Measurements from ENCODE around the gene EBLN1.
A peak's percentile ranks its signal among the peaks of the same experiment; 100 is the strongest.
"Not testable (repeated sequence)": the region's sequence is repeated elsewhere in the genome, so short reads cannot be mapped to it uniquely, and the experiment has no call there.

The EBLN1 gene

DNA sequence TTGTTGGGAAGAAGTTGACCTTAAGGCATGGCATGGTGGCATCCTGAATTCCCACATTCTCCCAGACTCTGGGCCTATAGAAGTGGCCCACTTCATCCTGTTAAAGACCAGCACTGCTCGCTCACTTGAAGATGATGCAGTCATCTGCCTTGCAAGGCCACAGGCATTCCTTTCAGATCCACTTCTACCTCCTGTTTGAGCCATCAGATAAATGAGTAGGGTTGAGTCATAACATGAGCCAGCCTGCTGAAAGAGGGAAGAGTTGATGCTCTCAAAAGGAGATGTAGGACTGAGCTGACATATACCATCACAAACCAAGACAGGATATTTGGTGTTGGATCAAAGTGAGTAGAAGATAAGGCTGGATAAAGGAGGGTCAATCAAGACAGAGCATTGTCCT, 1.5 kb upstream of the EBLN1 start:
- no peaks in the 10 kb centered on the region for H4K20me1 ChIP-seq
- no peak for TF ChIP-seq Cebpa-rat (IDR thresholded peaks at IDR 0.05)

DNA sequence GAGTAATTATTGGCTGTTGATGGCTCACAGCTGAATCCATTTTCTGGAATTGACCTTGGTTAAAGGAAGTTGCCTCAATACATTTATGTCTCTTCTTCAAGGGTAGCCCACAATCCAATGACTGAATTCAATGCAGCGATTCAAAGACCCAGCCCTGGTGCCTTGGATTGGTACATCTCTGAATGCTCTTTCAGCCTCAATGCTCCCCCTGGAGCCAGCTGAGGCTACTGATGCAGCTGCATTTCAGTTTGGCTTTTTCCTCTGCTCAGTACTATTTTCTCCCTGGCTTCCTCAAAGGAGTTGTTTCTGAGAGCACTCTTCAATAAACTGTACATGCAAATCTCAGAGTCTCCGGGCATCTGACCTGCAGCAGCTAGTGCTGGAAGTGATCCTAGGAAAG, 633 bp upstream of the EBLN1 start:
- H3K4me3 ChIP-seq = no peak overlapping the region
- no peaks in the 10 kb centered on the region for H4K20me1 ChIP-seq
- H3K36me3 ChIP-seq = no peaks in the 10 kb centered on the region
- no peak overlapping the region for H3K9ac ChIP-seq
- no peak overlapping the region for H3K27ac ChIP-seq
- H3K4me1 ChIP-seq = no peaks in the 10 kb centered on the region
- H3K27me3 ChIP-seq = no peaks in the 10 kb centered on the region
- TF ChIP-seq Cebpa-rat (IDR thresholded peaks at IDR 0.05) = no peak
- H3K4me2 ChIP-seq = no peak overlapping the region
- peaks cover 0 to 11% (median 7%) of the 10 kb centered on the region in 11 experiments; a peak in 9 of 22 replicates for H3K9me3 ChIP-seq (replicated peaks in 1 of 11)

More for the DNA sequence above, 1.5 kb upstream of the EBLN1 start:
- Histone ChIP-seq H3K4me3 (no peak overlapping the region), H3K4me1 (no peaks in the 10 kb centered on the region), H3K4me2 (no peak overlapping the region), H3K27ac (no peak overlapping the region), H3K9ac (no peak overlapping the region), H3K36me3 (no peaks in the 10 kb centered on the region), H3K9me3 (replicated peaks in 1 of 11) (peaks cover 0 to 11% (median 7%) of the 10 kb centered on the region in 11 experiments; a peak in 9 of 22 replicates), H3K27me3 (no peaks in the 10 kb centered on the region; a peak in 1 of 22 replicates)

DNA sequence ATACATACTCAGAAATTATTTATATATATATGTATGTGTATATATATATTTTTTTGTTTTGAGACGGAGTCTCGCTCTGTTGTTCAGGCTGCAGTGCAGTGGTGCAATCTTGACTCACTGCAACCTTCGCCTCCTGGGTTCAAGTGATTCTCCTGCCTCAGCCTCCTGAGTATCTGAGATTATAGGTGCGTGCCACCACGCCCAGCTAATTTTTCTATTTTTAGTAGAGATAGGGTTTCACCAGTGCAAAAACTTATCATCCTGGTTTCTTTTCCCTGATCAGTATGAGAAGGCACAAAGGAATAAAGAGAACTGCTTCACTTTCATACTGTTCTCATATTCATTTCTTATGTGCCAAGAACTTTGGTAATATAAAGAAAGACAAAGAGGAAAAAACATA, 731 bp downstream of the EBLN1 start:
- not testable (repeated sequence) for H3K4me2 ChIP-seq; H3K4me3 ChIP-seq; H3K4me1 ChIP-seq; H3K9ac ChIP-seq; H3K36me3 ChIP-seq; H3K27ac ChIP-seq; H3K9me3 ChIP-seq (replicated peaks in 1 of 11); H4K20me1 ChIP-seq; H3K27me3 ChIP-seq

DNA sequence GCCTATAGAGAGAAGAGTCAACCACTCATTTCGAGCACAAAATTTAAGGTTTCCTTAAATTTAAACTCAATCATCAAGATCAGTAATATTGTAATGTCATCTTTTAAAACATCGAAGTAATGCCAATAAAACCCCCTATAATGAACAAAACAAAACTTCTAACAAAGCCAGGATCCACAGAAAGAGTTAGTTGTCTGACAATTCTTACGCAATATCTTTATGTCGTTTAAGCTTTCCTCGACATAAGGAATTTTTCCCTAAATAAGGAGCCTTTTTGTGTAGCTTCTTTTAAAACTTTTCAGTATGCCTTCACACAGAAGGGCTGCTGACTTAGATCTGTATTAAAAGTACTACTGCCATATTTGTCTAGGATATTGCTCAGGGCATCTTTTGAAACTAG, 7.5 kb downstream of the EBLN1 start:
- Histone ChIP-seq H4K20me1 (no peaks in the 10 kb centered on the region), H3K27ac (no peak overlapping the region), H3K9me3 (replicated peaks in 1 of 11) (no peaks in the 10 kb centered on the region), H3K4me3 (no peak overlapping the region), H3K4me1 (no peaks in the 10 kb centered on the region), H3K9ac (no peak overlapping the region), H3K36me3 (no peaks in the 10 kb centered on the region), H3K4me2 (no peak overlapping the region), H3K27me3 (no peaks in the 10 kb centered on the region)
- TF ChIP-seq Cebpa-rat (IDR thresholded peaks at IDR 0.05) = peak in 6 of 11 experiments; percentile 29 to 82 (median 77); a peak in 10 of 22 replicates

DNA sequence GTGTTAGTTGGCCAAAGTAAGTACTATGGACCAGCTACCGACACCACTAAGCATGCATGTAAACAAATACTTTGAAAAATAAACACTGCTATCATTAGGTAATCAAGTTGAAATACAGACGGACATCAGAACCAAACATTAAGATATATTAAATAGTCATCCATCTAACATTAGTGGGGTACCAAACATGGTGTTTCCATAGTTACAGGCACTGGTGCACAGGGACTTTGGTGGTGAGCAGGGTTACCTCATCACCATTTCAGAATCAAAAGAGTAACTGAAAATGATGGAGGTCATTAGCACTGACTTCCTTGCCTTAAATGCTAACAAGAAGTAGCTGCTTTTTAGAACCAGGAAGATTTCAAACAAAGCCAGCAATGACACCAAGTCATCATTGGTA, 23.9 kb downstream of the EBLN1 start:
- H3K27me3 ChIP-seq = no peaks in the 10 kb centered on the region
- no peak for TF ChIP-seq Cebpa-rat (IDR thresholded peaks at IDR 0.05)
- no peak overlapping the region for H3K27ac ChIP-seq
- H3K9me3 ChIP-seq (replicated peaks in 1 of 11) = no peaks in the 10 kb centered on the region
- H3K4me2 ChIP-seq = no peak overlapping the region
- H3K4me3 ChIP-seq = no peak overlapping the region
- no peaks in the 10 kb centered on the region for H3K36me3 ChIP-seq
- no peak overlapping the region for H3K9ac ChIP-seq
- H4K20me1 ChIP-seq = no peaks in the 10 kb centered on the region
- no peaks in the 10 kb centered on the region for H3K4me1 ChIP-seq

DNA sequence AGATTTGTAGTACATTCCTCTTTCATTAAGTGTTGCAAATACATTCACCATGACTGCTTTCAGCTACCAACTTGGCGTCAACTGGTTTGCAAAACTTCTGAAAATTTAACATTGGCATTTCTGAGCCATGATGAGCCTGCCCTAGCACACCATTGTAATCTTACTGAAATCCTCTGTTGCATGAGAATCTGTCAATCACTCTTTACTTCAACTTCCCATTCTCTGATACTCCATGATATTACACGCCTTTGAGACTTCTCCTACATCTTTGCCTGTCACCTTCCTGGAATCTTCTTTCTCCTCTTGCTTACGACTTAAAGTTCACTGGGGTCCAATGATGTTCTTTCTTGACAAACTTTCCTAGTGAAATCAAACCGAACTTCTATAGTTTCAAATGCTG, 32.2 kb downstream of the EBLN1 start:
- H3K27me3 ChIP-seq = no peaks in the 10 kb centered on the region
- no peak overlapping the region for H3K4me2 ChIP-seq
- no peak overlapping the region for H3K9ac ChIP-seq

DNA sequence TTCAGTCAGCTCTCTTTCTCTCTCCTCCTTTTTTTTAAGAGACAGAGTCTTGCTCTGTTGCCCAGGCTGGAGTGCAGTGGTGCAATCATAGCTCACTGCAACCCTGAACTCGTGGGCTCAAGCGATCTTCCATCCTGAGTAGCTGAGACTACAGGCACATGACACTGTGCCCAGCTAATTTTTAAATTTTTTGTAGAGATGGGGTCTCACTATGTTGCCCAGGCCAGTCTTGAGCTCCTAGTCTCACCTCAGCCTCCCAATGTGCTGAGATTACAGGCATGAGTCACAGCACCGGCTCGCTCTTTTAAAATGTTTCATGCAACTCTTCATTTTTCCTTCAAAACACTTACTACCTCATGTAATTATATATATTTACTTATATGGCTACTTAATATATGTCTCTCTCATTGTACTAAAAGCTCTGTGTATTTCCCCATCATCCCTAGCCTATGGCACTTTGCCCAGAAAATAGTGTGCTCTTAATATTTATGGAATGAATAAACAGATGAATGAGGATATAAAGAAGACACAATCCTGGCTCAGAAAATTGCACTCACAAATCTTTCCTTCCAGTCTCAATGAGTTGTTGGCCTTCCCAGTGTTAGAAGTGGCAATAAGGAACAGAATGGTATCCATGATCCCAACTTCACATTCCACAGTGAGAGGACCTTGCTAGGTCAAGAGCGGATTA, 33.9 kb downstream of the EBLN1 start:
- Histone ChIP-seq H3K27ac (no peak overlapping the region), H3K4me2 (no peak overlapping the region), H3K4me1 (peaks cover 0 to 4% (median 0%) of the 10 kb centered on the region in 10 experiments; a peak in 1 of 20 replicates), H3K27me3 (no peaks in the 10 kb centered on the region), H3K9ac (no peak overlapping the region), H4K20me1 (no peaks in the 10 kb centered on the region), H3K9me3 (replicated peaks in 1 of 11) (peaks cover 12 to 20% (median 14%) of the 10 kb centered on the region in 11 experiments; a peak in 21 of 22 replicates), H3K4me3 (no peak overlapping the region), H3K36me3 (no peaks in the 10 kb centered on the region)
- TF ChIP-seq Cebpa-rat (IDR thresholded peaks at IDR 0.05) = no peak

More for the DNA sequence above, 32.2 kb downstream of the EBLN1 start:
- TF ChIP-seq Cebpa-rat (IDR thresholded peaks at IDR 0.05) = no peak
- H3K27ac ChIP-seq = no peak overlapping the region
- H3K9me3 ChIP-seq (replicated peaks in 1 of 11) = peaks cover 6 to 8% (median 7%) of the 10 kb centered on the region in 11 experiments; a peak in 19 of 22 replicates
- no peaks in the 10 kb centered on the region for H3K36me3 ChIP-seq
- H3K4me1 ChIP-seq = peaks cover 0 to 4% (median 0%) of the 10 kb centered on the region in 10 experiments; a peak in 1 of 20 replicates
- H4K20me1 ChIP-seq = no peaks in the 10 kb centered on the region
- no peak overlapping the region for H3K4me3 ChIP-seq

DNA sequence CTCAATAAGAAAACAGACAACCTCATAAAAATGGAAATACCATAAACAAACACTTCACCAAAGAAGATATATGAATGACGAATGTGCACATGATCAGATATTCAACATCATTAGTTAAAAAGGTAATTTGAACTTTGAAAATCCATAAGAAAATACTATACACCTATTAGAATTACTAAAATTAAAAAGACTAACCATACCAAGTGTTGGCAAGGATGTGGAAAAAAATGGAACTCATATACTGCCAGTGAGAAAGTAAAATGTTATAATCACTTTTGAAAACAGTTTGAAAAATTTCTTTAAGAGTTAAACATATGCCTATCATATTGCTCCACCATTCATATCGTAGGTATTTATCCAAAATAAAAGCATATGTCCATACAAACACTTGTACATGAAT, 37.1 kb downstream of the EBLN1 start:
- Histone ChIP-seq H3K4me1 (no peaks in the 10 kb centered on the region), H3K36me3 (no peaks in the 10 kb centered on the region), H3K4me2 (no peak overlapping the region), H3K9ac (no peak overlapping the region), H3K9me3 (replicated peaks in 1 of 11) (peaks cover 12 to 20% (median 14%) of the 10 kb centered on the region in 11 experiments; a peak in 21 of 22 replicates), H3K27me3 (no peaks in the 10 kb centered on the region), H3K4me3 (no peak overlapping the region), H3K27ac (no peak overlapping the region), H4K20me1 (no peaks in the 10 kb centered on the region)
- TF ChIP-seq Cebpa-rat (IDR thresholded peaks at IDR 0.05) = no peak

DNA sequence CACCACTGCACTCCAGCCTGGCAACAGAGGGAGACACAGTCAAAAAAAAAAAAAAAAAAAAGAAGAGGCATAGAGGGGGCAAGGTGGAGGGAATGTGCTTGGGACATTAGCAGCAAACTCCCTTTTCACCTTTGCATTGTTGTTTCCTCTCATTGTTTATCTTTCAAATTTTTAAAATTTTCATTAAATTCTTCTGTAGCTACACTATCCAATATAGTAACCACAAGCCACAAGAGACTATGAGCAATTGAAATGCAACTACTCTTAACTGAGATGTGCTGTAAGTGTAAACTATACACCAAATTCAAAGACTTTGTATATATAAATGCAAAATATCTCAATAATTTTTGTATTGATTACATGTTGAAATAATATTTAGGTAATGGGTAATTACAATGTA, 43.4 kb downstream of the EBLN1 start:
- Histone ChIP-seq H3K4me3 (no peak overlapping the region), H3K4me2 (no peak overlapping the region)
- no peak for TF ChIP-seq Cebpa-rat (IDR thresholded peaks at IDR 0.05)

DNA sequence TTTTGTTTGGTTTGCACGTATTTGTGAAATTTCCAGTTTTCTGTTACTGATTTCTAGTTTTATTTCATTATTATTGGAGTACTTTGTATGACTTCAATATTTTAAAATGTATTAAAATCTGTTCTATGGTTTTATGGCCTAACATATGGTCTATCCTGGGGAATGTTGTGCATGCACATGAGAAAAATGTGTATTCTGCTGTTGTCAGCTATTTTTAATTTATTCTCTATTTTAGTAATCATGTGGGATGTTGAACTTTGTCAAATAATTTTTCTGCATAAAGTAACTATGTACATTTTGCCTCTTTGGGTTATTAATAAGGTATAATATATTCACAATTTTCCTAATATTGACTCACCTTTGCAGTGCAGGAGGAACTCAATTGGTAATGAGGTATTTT, 46.7 kb downstream of the EBLN1 start:
- Histone ChIP-seq H3K9me3 (replicated peaks in 1 of 11) (peaks cover 8 to 24% (median 11%) of the 10 kb centered on the region in 11 experiments; a peak in 18 of 22 replicates), H3K36me3 (no peaks in the 10 kb centered on the region), H3K27ac (no peak overlapping the region), H3K9ac (no peak overlapping the region), H3K4me2 (no peak overlapping the region), H4K20me1 (no peaks in the 10 kb centered on the region), H3K27me3 (no peaks in the 10 kb centered on the region), H3K4me3 (no peak overlapping the region), H3K4me1 (no peaks in the 10 kb centered on the region)
- no peak for TF ChIP-seq Cebpa-rat (IDR thresholded peaks at IDR 0.05)

More for the DNA sequence above, 43.4 kb downstream of the EBLN1 start:
- no peaks in the 10 kb centered on the region for H3K27me3 ChIP-seq
- H4K20me1 ChIP-seq = no peaks in the 10 kb centered on the region
- no peaks in the 10 kb centered on the region for H3K4me1 ChIP-seq
- no peak overlapping the region for H3K27ac ChIP-seq
- peaks cover 8 to 21% (median 11%) of the 10 kb centered on the region in 11 experiments; a peak in 18 of 22 replicates for H3K9me3 ChIP-seq (replicated peaks in 1 of 11)
- H3K9ac ChIP-seq = no peak overlapping the region
- no peaks in the 10 kb centered on the region for H3K36me3 ChIP-seq
